Lower lobe of right lung (tissue), 2 donors: Measurements from ENCODE around the gene GAS7. TPM values are rescaled to one million over a fixed set of nuclear protein-coding genes. Genes with fewer than 3 reads are reported as not detected.
"Not testable (repeated sequence)": the region's sequence is repeated elsewhere in the genome, so short reads cannot be mapped to it uniquely, and the experiment has no call there.

Experiments
- ATAC-seq, 2 donors: fragments of 200-7000 bp; cut with Tn5 transposase; one replicate each; pipeline ENCODE4 v1.9.1; 2020 to 2022; ENCODE audit warnings: mild to moderate bottlenecking in 2 of 2, moderate library complexity in 2 of 2
- DNase-seq: peaks from one replicate; pipeline ENCODE4 v3.0.0-alpha.2; 2020
- H3K27ac ChIP-seq: fragments of 200-600 bp; one replicate; pipeline ENCODE4 v1.8.0; 2022
- H3K27me3 ChIP-seq: fragments of 200-600 bp; one replicate; pipeline ENCODE4 v1.8.0; 2022; ENCODE audit warnings: low read depth
- H3K36me3 ChIP-seq: fragments of 200-600 bp; one replicate; pipeline ENCODE4 v1.8.0; 2022; ENCODE audit warnings: mild to moderate bottlenecking
- H3K4me1 ChIP-seq: fragments of 200-600 bp; one replicate; pipeline ENCODE4 v1.8.0; 2022
- H3K4me3 ChIP-seq: fragments of 200-600 bp; one replicate; pipeline ENCODE4 v1.8.0; 2022; ENCODE audit warnings: mild to moderate bottlenecking
- H3K9me3 ChIP-seq: fragments of 200-600 bp; one replicate; pipeline ENCODE4 v1.8.0; 2022
- intact Hi-C: fragments of 100-400 bp; cut with DNase I; formaldehyde crosslinking; loops from one replicate; pipeline ENCODE4 v1.11.0; 2022
- total RNA-seq: library from RNA; stranded (reverse); fragmentation: NEBNext Ultra II Directional; extraction: Animal tissue kit (Norgen Biotek cat#: 25700); gene quantifications from one replicate; pipeline ENCODE4 v1.2.1, GENCODE V29; 2021
- TF ChIP-seq, protein P1 (sequence below): fragments of 200-600 bp; IDR thresholded peaks from one replicate; pipeline ENCODE4 v1.8.0; 2022; ENCODE audit warnings: antibody characterized with exemption, mild to moderate bottlenecking
- donor health status: DM: no; HTN: yes; CAD: no; lungs with severe emphysema.

The GAS7 gene
- total RNA-seq, 1 donor from 2014 or later, result 54.1 TPM

DNA sequence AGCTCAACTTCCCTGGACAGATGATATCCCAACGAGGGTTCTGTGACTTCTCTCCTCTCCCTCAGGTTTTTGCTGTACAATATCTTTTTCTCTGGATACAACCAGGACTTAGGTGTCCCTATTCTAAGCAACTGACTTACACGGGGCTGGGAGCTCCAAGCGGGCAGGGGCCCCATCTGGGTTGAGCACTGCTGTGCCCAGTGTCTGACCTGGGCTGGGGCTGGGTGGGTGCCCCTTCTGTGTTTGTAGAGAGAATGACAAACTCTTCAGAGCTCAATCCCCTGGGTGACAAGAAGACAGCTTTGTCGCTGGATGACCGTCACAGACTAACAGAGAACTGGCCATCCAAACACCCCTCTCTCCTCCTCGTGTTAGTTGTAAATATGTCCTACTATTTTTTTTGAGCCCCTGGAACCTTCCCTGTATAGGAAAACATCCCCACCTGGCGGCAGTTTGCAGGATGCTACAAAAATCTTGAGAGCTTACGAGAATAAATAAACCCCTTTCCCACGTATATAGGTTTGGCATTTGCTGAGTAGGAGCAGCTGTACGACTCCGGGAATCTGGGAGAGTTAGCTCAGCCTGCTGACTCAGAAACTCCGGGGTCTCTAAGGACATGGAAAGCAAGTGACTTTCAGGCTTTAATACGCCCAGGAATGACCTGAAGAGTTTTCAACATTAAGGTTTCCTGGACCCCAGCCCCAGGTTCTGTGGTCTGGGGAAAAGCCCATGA is 269.6 kb downstream of the GAS7 start:
- H3K36me3 ChIP-seq, result peaks cover 26% of the 10 kb centered on the region
- H3K27me3 ChIP-seq, result peaks cover 4% of the 10 kb centered on the region
- DNase-seq, result no peak
- H3K4me3 ChIP-seq, result no peak overlapping the region
- no peaks in the 10 kb centered on the region for H3K9me3 ChIP-seq
- intact Hi-C loops, result no loop called here
- ATAC-seq, result no peak
- H3K4me1 ChIP-seq, result no peaks in the 10 kb centered on the region
- H3K27ac ChIP-seq, result no peak overlapping the region
- TF ChIP-seq, protein P1, sequence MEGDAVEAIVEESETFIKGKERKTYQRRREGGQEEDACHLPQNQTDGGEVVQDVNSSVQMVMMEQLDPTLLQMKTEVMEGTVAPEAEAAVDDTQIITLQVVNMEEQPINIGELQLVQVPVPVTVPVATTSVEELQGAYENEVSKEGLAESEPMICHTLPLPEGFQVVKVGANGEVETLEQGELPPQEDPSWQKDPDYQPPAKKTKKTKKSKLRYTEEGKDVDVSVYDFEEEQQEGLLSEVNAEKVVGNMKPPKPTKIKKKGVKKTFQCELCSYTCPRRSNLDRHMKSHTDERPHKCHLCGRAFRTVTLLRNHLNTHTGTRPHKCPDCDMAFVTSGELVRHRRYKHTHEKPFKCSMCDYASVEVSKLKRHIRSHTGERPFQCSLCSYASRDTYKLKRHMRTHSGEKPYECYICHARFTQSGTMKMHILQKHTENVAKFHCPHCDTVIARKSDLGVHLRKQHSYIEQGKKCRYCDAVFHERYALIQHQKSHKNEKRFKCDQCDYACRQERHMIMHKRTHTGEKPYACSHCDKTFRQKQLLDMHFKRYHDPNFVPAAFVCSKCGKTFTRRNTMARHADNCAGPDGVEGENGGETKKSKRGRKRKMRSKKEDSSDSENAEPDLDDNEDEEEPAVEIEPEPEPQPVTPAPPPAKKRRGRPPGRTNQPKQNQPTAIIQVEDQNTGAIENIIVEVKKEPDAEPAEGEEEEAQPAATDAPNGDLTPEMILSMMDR, result no peak

DNA sequence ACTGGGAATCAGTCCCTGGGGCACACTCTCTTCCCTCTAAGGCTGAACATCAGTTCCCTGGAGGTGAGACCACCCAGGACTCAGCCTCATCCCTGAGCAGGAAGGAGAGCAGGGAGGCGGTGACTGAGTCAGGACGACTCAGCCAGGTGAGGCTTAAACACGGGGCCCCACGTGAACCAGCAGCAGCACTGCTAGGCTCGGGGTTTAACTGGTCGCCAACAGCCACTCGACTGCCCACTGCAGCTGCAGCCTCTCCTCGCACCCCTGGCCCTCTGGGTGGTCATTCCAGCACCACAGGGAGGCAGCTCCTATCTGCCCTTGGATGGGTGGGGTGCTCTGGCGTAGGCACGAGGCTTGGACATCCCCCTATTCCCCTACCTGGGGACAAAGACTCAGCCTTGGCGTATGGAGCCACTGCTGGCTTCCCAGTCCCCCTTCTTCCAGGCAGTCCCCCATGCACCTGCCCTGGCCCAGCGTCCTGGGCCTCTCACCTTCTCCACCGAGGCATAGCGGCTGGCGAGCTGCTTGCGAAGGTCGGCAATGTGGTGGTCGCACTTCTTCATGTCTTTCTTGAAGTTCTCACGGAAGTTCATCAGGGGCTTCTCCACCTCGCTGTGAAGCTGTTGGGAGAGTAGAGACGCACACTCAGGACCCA is 272.1 kb downstream of the GAS7 start:
- Histone ChIP-seq H3K4me1 (no peaks in the 10 kb centered on the region), H3K27me3 (no peaks in the 10 kb centered on the region), H3K36me3 (peaks cover 27% of the 10 kb centered on the region), H3K9me3 (no peaks in the 10 kb centered on the region), H3K4me3 (no peak overlapping the region), H3K27ac (no peak overlapping the region)
- TF ChIP-seq, protein P1, result no peak
- no peak for DNase-seq
- intact Hi-C loops, result no loop called here
- no peak for ATAC-seq

DNA sequence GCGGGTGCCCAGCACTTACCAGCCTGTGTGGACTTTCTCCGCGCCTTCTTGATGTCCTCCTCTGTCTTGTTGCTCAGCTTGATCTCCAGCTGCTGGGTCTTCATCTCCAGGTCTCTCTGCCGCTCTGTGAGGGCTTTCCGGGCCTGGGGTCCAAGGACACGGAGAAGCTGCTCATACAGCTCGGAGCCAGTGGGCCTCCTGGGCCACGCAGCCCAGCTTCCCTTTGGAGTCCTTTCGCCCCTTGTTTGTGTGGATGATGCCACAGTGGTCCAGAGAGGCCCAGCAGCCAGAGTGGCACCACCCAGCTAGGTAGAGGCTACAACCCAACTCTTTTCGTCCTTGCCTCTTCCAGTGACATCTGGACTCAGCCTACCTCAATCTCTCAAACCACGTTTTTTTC is 272.9 kb downstream of the GAS7 start:
- no peak overlapping the region for H3K4me3 ChIP-seq
- H3K27me3 ChIP-seq, result no peaks in the 10 kb centered on the region
- intact Hi-C loops, result no loop called here
- DNase-seq (no peak), ATAC-seq (no peak)
- H3K4me1 ChIP-seq, result no peaks in the 10 kb centered on the region
- no peaks in the 10 kb centered on the region for H3K9me3 ChIP-seq
- peaks cover 26% of the 10 kb centered on the region for H3K36me3 ChIP-seq
- no peak overlapping the region for H3K27ac ChIP-seq
- TF ChIP-seq, protein P1, result no peak

DNA sequence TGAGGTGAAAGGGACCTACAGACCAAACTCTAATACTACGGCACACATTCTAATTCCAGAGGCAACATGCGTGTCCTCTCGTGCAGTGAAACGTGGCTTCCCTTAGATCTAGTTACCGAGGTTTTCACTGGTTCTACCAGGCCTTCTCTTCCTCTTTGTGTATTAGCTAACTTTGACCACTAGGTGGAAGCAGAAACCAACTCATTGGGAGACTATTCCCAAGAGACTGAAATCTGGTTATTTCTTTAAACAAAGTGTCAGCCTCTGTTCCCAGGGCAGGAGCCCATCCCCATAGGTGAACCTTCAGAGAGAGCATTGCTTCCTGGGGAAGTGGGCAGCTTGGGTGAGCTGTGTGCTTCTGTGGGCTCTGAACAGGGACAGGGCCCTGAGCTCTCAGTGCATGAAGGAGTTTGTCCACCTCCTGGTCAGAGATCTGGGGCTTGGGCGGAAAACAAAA is 273.6 kb downstream of the GAS7 start:
- intact Hi-C loops, result no loop called here
- no peaks in the 10 kb centered on the region for H3K9me3 ChIP-seq
- H3K4me1 ChIP-seq, result no peaks in the 10 kb centered on the region
- ATAC-seq, result peak; percentile 74 to 76
- no peaks in the 10 kb centered on the region for H3K27me3 ChIP-seq
- TF ChIP-seq, protein P1, result peak; percentile 84
- no peak overlapping the region for H3K4me3 ChIP-seq
- H3K27ac ChIP-seq, result no peak overlapping the region
- H3K36me3 ChIP-seq, result peaks cover 26% of the 10 kb centered on the region
- no peak for DNase-seq

DNA sequence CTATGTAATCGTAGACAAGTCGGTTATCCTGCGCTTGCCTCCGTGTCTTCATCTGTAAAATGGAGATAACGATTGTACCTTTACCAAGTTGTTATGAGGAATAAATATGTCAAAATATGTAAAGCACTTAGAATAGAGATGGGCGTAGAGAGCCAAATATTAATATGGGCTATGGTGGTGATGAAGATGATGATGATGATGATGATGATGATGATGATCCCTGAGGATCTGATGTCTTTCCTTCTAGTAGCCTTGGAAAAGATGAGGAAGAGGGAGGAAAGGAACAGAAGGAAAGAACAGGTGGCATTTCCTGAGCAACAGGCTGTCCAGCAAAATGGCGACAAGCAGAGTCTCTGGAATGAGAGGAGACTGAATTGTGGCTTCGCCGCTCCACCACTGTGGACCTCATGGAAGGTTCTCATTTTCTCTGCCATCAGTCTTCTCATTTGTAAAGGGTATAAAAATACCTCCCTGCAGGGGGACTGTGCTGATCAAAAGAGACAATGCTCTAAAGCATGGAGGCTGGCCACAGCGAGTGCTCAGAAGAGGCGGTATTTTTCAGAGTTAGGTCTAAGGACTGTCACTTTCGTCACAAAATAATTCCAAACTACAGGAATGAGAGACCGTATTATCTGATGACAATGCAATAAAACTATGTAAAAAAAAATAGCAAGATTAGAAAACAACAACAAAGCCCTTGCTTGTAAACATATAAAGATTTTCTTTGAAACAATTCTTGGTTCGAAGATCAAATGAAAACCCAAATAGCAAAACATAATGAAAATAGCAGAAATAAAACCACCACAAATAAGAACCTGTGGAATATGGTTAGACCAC is 276.2 kb downstream of the GAS7 start:
- H3K36me3 ChIP-seq, result peaks cover 43% of the 10 kb centered on the region

DNA sequence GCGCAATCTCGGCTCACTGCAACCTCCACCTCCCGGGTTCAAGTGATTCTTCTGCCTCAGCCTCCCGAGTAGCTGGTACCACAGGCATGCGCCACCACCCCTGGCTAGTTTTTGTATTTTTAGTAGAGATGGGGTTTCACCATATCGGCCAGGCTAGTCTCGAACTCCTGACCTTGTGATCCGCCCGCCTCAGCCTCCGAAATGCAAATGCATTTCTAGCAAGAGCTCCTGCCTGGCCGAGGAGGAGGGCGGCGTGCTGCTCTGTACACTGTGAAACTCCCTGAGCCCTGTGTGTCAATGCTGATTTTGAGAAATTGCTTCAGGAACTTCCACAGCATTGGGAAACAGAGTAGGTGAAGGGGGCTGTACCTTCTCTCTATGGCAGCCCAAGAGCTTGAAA is 277.2 kb downstream of the GAS7 start:
- H3K27ac ChIP-seq, H3K9me3 ChIP-seq, H3K4me3 ChIP-seq, H3K27me3 ChIP-seq, DNase-seq, intact Hi-C loops, ATAC-seq, H3K4me1 ChIP-seq: not testable (repeated sequence)
- peaks cover 48% of the 10 kb centered on the region for H3K36me3 ChIP-seq

More for the DNA sequence above, 276.2 kb downstream of the GAS7 start:
- Histone ChIP-seq H3K4me1 (no peaks in the 10 kb centered on the region), H3K9me3 (no peaks in the 10 kb centered on the region), H3K27me3 (no peaks in the 10 kb centered on the region), H3K27ac (no peak overlapping the region), H3K4me3 (no peak overlapping the region)
- no peak for DNase-seq
- TF ChIP-seq, protein P1, result no peak
- intact Hi-C loops, result no loop called here
- ATAC-seq, result no peak
